ENCODE measurements around the gene BTN2A1. TPM values are rescaled to one million over a fixed set of nuclear protein-coding genes. Genes with fewer than 3 reads are reported as not detected.

The BTN2A1 gene
- polyA plus RNA-seq, 1 of the 3 experiments (the other 2 are of a cell fraction) = 21.2 TPM

- no peak overlapping the region for H2AFZ ChIP-seq (ENCODE audit: low read depth)
- no peak overlapping the region for H3K4me2 ChIP-seq
- H3K27me3 ChIP-seq (ENCODE audit: insufficient read depth) = no peaks in the 10 kb centered on the region
- no peak for DNase-seq
- H4K20me1 ChIP-seq (ENCODE audit: insufficient read depth) = no peaks in the 10 kb centered on the region
- no peaks in the 10 kb centered on the region for H3K36me3 ChIP-seq (replicated peaks in 1 of 2; ENCODE audit: control insufficient read depth in 1 of 2, insufficient read depth in 2 of 2, low read length in 1 of 2)
- ChIA-PET CTCF (no interaction called here), POLR2A (no interaction called here)
- no peak overlapping the region for H3K9ac ChIP-seq
- H3K4me1 ChIP-seq (ENCODE audit: control insufficient read depth in 1 of 2, insufficient read depth in 2 of 2, low read depth in 1 of 2, low read length in 1 of 2) = no peaks in the 10 kb centered on the region; a peak in 1 of 4 replicates
- no peak overlapping the region for H3K4me3 ChIP-seq (ENCODE audit: low read depth in 2 of 2, low read length in 1 of 2)
- H3K27ac ChIP-seq (ENCODE audit: low read depth in 2 of 2, low read length in 1 of 2) = no peak overlapping the region
- H3K79me2 ChIP-seq (ENCODE audit: insufficient read depth) = no peaks in the 10 kb centered on the region
- H3K9me3 ChIP-seq = no peaks in the 10 kb centered on the region
- TF ChIP-seq SMC3 (IDR thresholded peaks at IDR 0.05; ENCODE audit: low read depth, low read length) = no peak
- TF ChIP-seq ELF1 (IDR thresholded peaks at IDR 0.05) = no peak
- no peak for TF ChIP-seq TEAD4 (IDR thresholded peaks at IDR 0.05; ENCODE audit: borderline replicate concordance, insufficient read depth)
- no peak for TF ChIP-seq TCF12 (IDR thresholded peaks at IDR 0.05)
- TF ChIP-seq YY1 (IDR thresholded peaks at IDR 0.05; ENCODE audit: low read depth) = no peak
- no peak for TF ChIP-seq REST (IDR thresholded peaks at IDR 0.05; ENCODE audit: low read depth, low read length)
- TF ChIP-seq USF2 (IDR thresholded peaks at IDR 0.05; ENCODE audit: borderline replicate concordance, low read depth, low read length) = no peak
- no peak for TF ChIP-seq MXI1 (IDR thresholded peaks at IDR 0.05; ENCODE audit: low read depth, low read length)
- TF ChIP-seq RXRA (IDR thresholded peaks at IDR 0.05; ENCODE audit: borderline replicate concordance, low read depth) = no peak
- no peak for TF ChIP-seq GABPA (IDR thresholded peaks at IDR 0.05; ENCODE audit: low read depth)
- no peak for TF ChIP-seq TAF1 (IDR thresholded peaks at IDR 0.05; ENCODE audit: borderline replicate concordance, low read depth, low read length)
- H3F3A ChIP-seq (replicated peaks; ENCODE audit: insufficient read depth) = no peaks in the 10 kb centered on the region
- no peaks in the 10 kb centered on the region for H3K9me2 ChIP-seq
- 84% methylated on average over 2 of the region's 2 CpGs for WGBS (ENCODE audit: low lambda C conversion rate)
Observed at GRCh38 chr6:26514984-26515383, 57.2 kb downstream of the BTN2A1 start.

GRCh38 chr6:26516481-26517427 is 59.0 kb downstream of the BTN2A1 start:
- H3K9me3 ChIP-seq = no peaks in the 10 kb centered on the region
- H3K36me3 ChIP-seq (replicated peaks in 1 of 2; ENCODE audit: control insufficient read depth in 1 of 2, insufficient read depth in 2 of 2, low read length in 1 of 2) = no peaks in the 10 kb centered on the region
- H3K9ac ChIP-seq = no peak overlapping the region
- no peak overlapping the region for H3K4me2 ChIP-seq
- no peaks in the 10 kb centered on the region for H3K27me3 ChIP-seq (ENCODE audit: insufficient read depth)
- 82% methylated on average over 9 of the region's 9 CpGs for WGBS (ENCODE audit: low lambda C conversion rate)
- no peaks in the 10 kb centered on the region for H4K20me1 ChIP-seq (ENCODE audit: insufficient read depth)
- H3K27ac ChIP-seq (ENCODE audit: low read depth in 2 of 2, low read length in 1 of 2) = no peak overlapping the region
- ChIA-PET POLR2A (no interaction called here), CTCF (no interaction called here)
- H3K4me1 ChIP-seq (ENCODE audit: control insufficient read depth in 1 of 2, insufficient read depth in 2 of 2, low read depth in 1 of 2, low read length in 1 of 2) = peaks cover 3 to 5% of the 10 kb centered on the region in 2 experiments; a peak in 2 of 4 replicates
- H3K79me2 ChIP-seq (ENCODE audit: insufficient read depth) = no peaks in the 10 kb centered on the region
- H3K4me3 ChIP-seq (ENCODE audit: low read depth in 2 of 2, low read length in 1 of 2) = no peak overlapping the region
- DNase-seq = no peak
- no peak overlapping the region for H2AFZ ChIP-seq (ENCODE audit: low read depth)
- no peaks in the 10 kb centered on the region for H3K9me2 ChIP-seq
- no peak for TF ChIP-seq MAX (IDR thresholded peaks at IDR 0.05; ENCODE audit: low read depth)
- TF ChIP-seq CTCF (IDR thresholded peaks at IDR 0.05) = no peak
- TF ChIP-seq IRF3 (IDR thresholded peaks at IDR 0.05; ENCODE audit: low read depth, low read length) = no peak
- TF ChIP-seq FOXJ3 (CRISPR knock-in tag; IDR thresholded peaks at IDR 0.05) = no peak
- TF ChIP-seq JUND (IDR thresholded peaks at IDR 0.05) = no peak
- H3F3A ChIP-seq (replicated peaks; ENCODE audit: insufficient read depth) = peaks cover 7% of the 10 kb centered on the region
